Measurements from ENCODE around the gene GPC5. TPM values are rescaled to one million over a fixed set of nuclear protein-coding genes. Genes with fewer than 3 reads are reported as not detected.
"Not testable (repeated sequence)": the region's sequence is repeated elsewhere in the genome, so short reads cannot be mapped to it uniquely, and the experiment has no call there.

GPC5 gene
- total RNA-seq, 1 experiment from 2014 or later, result not detected

GRCh38 chr13:91657283-91657682, 258.9 kb downstream of the GPC5 start:
- no peaks in the 10 kb centered on the region for H3K9me3 ChIP-seq (replicated peaks)
- DNase-seq (ENCODE audit: low read depth in 1 of 2, low spot score in 2 of 2), result no peak

GRCh38 chr13:91659256-91660075, 261.0 kb downstream of the GPC5 start:
- Histone ChIP-seq H3K27me3 (replicated peaks) (no peaks in the 10 kb centered on the region), H3K4me3 (no peak overlapping the region), H3K27ac (no peak overlapping the region), H3K9me3 (replicated peaks) (no peaks in the 10 kb centered on the region), H3K4me1 (replicated peaks) (no peaks in the 10 kb centered on the region), H3K36me3 (no peaks in the 10 kb centered on the region)
- no peak for DNase-seq (ENCODE audit: low read depth in 1 of 2, low spot score in 2 of 2)

More at GRCh38 chr13:91657283-91657682, 258.9 kb downstream of the GPC5 start:
- no peaks in the 10 kb centered on the region for H3K4me1 ChIP-seq (replicated peaks)
- H3K4me3 ChIP-seq, result no peak overlapping the region
- H3K36me3 ChIP-seq, result no peaks in the 10 kb centered on the region
- no peak overlapping the region for H3K27ac ChIP-seq
- no peaks in the 10 kb centered on the region for H3K27me3 ChIP-seq (replicated peaks)

- H3K36me3 ChIP-seq, result no peaks in the 10 kb centered on the region
- no peak overlapping the region for H3K4me3 ChIP-seq
- no peaks in the 10 kb centered on the region for H3K9me3 ChIP-seq (replicated peaks)
- no peak overlapping the region for H3K27ac ChIP-seq
- no peak for DNase-seq (ENCODE audit: low read depth in 1 of 2, low spot score in 2 of 2)
- H3K4me1 ChIP-seq (replicated peaks), result no peaks in the 10 kb centered on the region
- no peaks in the 10 kb centered on the region for H3K27me3 ChIP-seq (replicated peaks)
Observed at GRCh38 chr13:91660076-91660415, 261.6 kb downstream of the GPC5 start.

DNA sequence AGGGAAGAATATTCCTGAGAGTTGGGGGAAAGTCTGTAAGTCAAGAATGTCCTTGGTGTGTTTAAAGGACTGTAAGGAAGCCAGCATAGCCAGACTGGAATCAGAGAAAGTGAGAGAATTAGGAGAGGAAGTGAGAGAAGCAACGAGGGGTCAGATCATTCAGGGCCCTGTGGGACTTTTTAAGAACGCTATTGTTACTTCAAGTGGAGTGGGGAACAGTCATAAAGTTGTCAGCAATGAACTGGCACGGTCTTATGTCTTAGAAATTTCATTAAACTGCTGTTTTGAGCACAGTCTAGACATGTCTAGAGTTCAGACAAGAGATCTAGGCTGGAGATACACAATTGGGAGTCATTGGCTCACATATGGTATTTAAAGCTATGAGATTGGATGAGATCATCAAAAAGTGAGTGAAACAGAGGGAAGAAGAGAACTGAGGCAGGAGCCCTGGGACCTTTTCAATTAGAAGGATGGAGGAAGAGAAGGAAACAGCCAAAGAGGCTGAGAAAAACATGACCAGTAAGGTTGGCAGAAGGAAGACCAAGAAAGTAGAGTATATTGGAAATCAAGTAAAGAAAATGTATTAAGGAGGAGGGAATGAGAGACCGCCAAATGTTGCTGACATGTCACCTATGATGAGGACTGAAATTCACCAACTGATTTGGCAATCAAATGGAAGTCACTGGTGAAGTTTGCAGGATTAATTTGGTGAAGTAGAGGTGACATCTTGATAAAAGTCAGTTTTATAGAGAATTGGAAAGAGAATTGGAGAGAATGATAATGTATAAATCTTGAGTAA, 263.5 kb downstream of the GPC5 start:
- Histone ChIP-seq H3K36me3 (no peaks in the 10 kb centered on the region), H3K4me1 (replicated peaks) (no peaks in the 10 kb centered on the region), H3K27ac (no peak overlapping the region), H3K9me3 (replicated peaks) (no peaks in the 10 kb centered on the region), H3K4me3 (no peak overlapping the region), H3K27me3 (replicated peaks) (no peaks in the 10 kb centered on the region)
- DNase-seq (ENCODE audit: low read depth in 1 of 2, low spot score in 2 of 2), result no peak

DNA sequence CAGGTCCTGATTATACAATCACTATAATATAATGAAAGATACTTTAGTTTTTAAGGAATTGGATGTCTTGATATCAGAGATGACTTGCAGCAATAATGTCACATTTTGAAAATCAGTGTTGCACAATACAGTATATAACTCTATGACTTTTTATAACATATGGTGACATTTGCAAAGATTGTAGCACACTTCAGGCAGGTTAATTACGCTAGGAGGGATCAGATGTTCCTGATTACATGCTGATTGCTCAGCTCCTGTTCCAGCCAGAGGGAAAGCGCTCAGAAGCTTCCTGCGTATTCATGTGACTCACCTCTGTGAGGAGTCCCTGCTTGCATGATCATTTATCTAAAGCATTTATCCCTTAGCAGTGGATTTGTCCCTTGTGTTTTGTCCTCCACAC, 265.6 kb downstream of the GPC5 start:
- DNase-seq (ENCODE audit: low read depth in 1 of 2, low spot score in 2 of 2), result no peak
- no peaks in the 10 kb centered on the region for H3K4me1 ChIP-seq (replicated peaks)
- H3K4me3 ChIP-seq, result no peak overlapping the region
- no peaks in the 10 kb centered on the region for H3K27me3 ChIP-seq (replicated peaks)
- H3K9me3 ChIP-seq (replicated peaks), result no peaks in the 10 kb centered on the region
- H3K36me3 ChIP-seq, result no peaks in the 10 kb centered on the region
- H3K27ac ChIP-seq, result no peak overlapping the region

DNA sequence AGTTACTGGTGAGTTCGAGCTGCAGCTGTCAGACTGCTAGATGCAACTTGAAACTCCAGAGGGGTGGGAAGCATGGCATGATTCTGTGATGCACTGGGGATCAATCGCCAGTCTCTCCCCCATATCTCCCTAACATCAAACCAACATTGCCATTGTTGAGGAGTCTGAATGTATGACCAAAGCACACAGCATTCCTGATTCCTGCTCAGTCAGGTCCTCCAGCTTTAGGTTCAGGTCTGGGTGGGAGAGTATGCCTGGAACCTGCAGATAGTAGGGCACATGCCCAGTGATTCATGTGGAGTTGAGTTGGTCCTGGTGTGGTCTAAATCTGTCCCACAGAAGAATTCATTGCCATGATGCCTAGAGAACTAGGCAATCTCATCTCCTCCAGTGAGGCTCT, 269.1 kb downstream of the GPC5 start:
- H3K27ac ChIP-seq, result no peak overlapping the region
- no peaks in the 10 kb centered on the region for H3K36me3 ChIP-seq
- no peaks in the 10 kb centered on the region for H3K27me3 ChIP-seq (replicated peaks)
- no peaks in the 10 kb centered on the region for H3K4me1 ChIP-seq (replicated peaks)
- no peak overlapping the region for H3K4me3 ChIP-seq
- no peak for DNase-seq (ENCODE audit: low read depth in 1 of 2, low spot score in 2 of 2)
- no peaks in the 10 kb centered on the region for H3K9me3 ChIP-seq (replicated peaks)

- no peaks in the 10 kb centered on the region for H3K27me3 ChIP-seq (replicated peaks)
Observed at GRCh38 chr13:91668866-91669495, 270.6 kb downstream of the GPC5 start.

GRCh38 chr13:91674347-91674746, 275.9 kb downstream of the GPC5 start:
- not testable (repeated sequence) for DNase-seq (ENCODE audit: low read depth in 1 of 2, low spot score in 2 of 2); H3K9me3 ChIP-seq (replicated peaks); H3K27ac ChIP-seq; H3K27me3 ChIP-seq (replicated peaks); H3K4me1 ChIP-seq (replicated peaks); H3K4me3 ChIP-seq; H3K36me3 ChIP-seq

More at GRCh38 chr13:91668866-91669495, 270.6 kb downstream of the GPC5 start:
- Histone ChIP-seq H3K9me3 (replicated peaks) (no peaks in the 10 kb centered on the region), H3K36me3 (no peaks in the 10 kb centered on the region), H3K27ac (no peak overlapping the region), H3K4me1 (replicated peaks) (no peaks in the 10 kb centered on the region), H3K4me3 (no peak overlapping the region)
- no peak for DNase-seq (ENCODE audit: low read depth in 1 of 2, low spot score in 2 of 2)

- Histone ChIP-seq H3K4me1 (replicated peaks) (no peaks in the 10 kb centered on the region), H3K27ac (no peak overlapping the region), H3K9me3 (replicated peaks) (no peaks in the 10 kb centered on the region), H3K27me3 (replicated peaks) (no peaks in the 10 kb centered on the region), H3K4me3 (no peak overlapping the region), H3K36me3 (no peaks in the 10 kb centered on the region)
- no peak for DNase-seq (ENCODE audit: low read depth in 1 of 2, low spot score in 2 of 2)
Observed at GRCh38 chr13:91684746-91685145, 286.3 kb downstream of the GPC5 start.

GRCh38 chr13:91690944-91691343, 292.5 kb downstream of the GPC5 start:
- H3K27ac ChIP-seq, result no peak overlapping the region
- H3K36me3 ChIP-seq, result no peaks in the 10 kb centered on the region
- no peak for DNase-seq (ENCODE audit: low read depth in 1 of 2, low spot score in 2 of 2)
- no peaks in the 10 kb centered on the region for H3K4me1 ChIP-seq (replicated peaks)
- H3K9me3 ChIP-seq (replicated peaks), result no peaks in the 10 kb centered on the region
- no peak overlapping the region for H3K4me3 ChIP-seq
- H3K27me3 ChIP-seq (replicated peaks), result no peaks in the 10 kb centered on the region

GRCh38 chr13:91693466-91693865, 295.0 kb downstream of the GPC5 start:
- Histone ChIP-seq H3K4me3 (no peak overlapping the region), H3K4me1 (replicated peaks) (no peaks in the 10 kb centered on the region), H3K27ac (no peak overlapping the region), H3K9me3 (replicated peaks) (no peaks in the 10 kb centered on the region), H3K36me3 (no peaks in the 10 kb centered on the region), H3K27me3 (replicated peaks) (no peaks in the 10 kb centered on the region)
- DNase-seq (ENCODE audit: low read depth in 1 of 2, low spot score in 2 of 2), result no peak

DNA sequence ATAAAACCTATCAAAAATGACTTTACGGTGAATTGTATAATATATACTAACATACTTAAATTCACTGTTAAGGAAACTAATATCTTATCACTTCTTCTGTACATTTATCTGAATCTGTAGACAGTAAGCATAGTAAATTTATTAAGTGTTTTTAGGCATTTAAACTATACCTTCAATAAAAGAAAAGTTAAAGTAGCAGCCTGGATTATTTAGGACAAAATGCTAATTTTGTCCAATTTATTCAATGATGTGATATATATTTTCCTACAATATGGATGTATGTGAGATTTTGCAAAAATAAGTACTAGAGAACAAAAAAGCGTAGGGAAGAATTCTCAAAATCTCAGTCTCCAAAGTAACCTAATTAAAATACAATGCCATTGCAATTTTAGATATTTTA, 299.9 kb downstream of the GPC5 start:
- no peaks in the 10 kb centered on the region for H3K4me1 ChIP-seq (replicated peaks)
- H3K9me3 ChIP-seq (replicated peaks), result no peaks in the 10 kb centered on the region
- H3K27me3 ChIP-seq (replicated peaks), result no peaks in the 10 kb centered on the region
- no peak overlapping the region for H3K4me3 ChIP-seq
- DNase-seq (ENCODE audit: low read depth in 1 of 2, low spot score in 2 of 2), result no peak
- H3K36me3 ChIP-seq, result no peaks in the 10 kb centered on the region
- no peak overlapping the region for H3K27ac ChIP-seq

DNA sequence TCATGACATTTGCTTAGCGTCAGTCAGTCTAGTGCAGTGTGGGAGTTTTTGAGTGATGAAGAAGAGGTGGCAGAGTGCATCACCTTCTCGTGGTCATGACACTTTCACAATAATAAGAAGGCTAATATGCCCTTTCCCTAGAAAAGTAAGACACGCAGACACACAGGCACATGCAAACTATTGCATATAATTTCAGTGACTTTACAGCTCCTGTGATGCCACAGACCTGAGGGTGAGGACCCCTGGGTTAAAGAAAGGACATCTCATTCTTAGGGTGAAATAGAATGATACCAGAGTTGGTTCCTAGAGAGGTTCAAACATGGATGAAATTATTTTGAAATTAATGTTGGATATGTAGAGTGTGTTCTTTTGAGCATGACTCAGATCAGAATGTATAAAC, 300.3 kb downstream of the GPC5 start:
- H3K27me3 ChIP-seq (replicated peaks), result no peaks in the 10 kb centered on the region
- H3K4me3 ChIP-seq, result no peak overlapping the region
- no peaks in the 10 kb centered on the region for H3K4me1 ChIP-seq (replicated peaks)
- H3K9me3 ChIP-seq (replicated peaks), result no peaks in the 10 kb centered on the region
- H3K36me3 ChIP-seq, result no peaks in the 10 kb centered on the region
- no peak for DNase-seq (ENCODE audit: low read depth in 1 of 2, low spot score in 2 of 2)
- no peak overlapping the region for H3K27ac ChIP-seq

GRCh38 chr13:91699863-91700262, 301.4 kb downstream of the GPC5 start:
- Histone ChIP-seq H3K36me3 (no peaks in the 10 kb centered on the region), H3K4me3 (no peak overlapping the region), H3K27ac (no peak overlapping the region), H3K9me3 (replicated peaks) (no peaks in the 10 kb centered on the region), H3K4me1 (replicated peaks) (no peaks in the 10 kb centered on the region), H3K27me3 (replicated peaks) (no peaks in the 10 kb centered on the region)
- DNase-seq (ENCODE audit: low read depth in 1 of 2, low spot score in 2 of 2), result no peak

Data from SJSA1 (cell line).